Mucosa of descending colon (tissue), 3 donors: ENCODE data around the gene RCE1. TPM values are rescaled to one million over a fixed set of nuclear protein-coding genes. Genes with fewer than 3 reads are reported as not detected.

Source experiments
- ATAC-seq: fragments of 200-7000 bp; cut with Tn5 transposase; one replicate; pipeline ENCODE4 v1.9.1; 2020; ENCODE audit warnings: mild to moderate bottlenecking, moderate library complexity
- DNase-seq, 3 donors: peaks; one replicate each; pipeline ENCODE4 v3.0.0-alpha.2; 2020
- H3K36me3 ChIP-seq: fragments of 200-600 bp; one replicate; pipeline ENCODE4 v1.8.0; 2021; ENCODE audit warnings: low read depth, mild to moderate bottlenecking
- H3K4me1 ChIP-seq: fragments of 200-600 bp; one replicate; pipeline ENCODE4 v1.8.0; 2021; ENCODE audit warnings: low read depth, mild to moderate bottlenecking
- H3K4me3 ChIP-seq: fragments of 200-600 bp; one replicate; pipeline ENCODE4 v1.8.0; 2021; ENCODE audit warnings: mild to moderate bottlenecking
- H3K9me3 ChIP-seq: fragments of 200-600 bp; one replicate; pipeline ENCODE4 v1.8.0; 2021; ENCODE audit warnings: mild to moderate bottlenecking
- intact Hi-C, 2 donors: fragments of 100-400 bp; cut with DNase I in 1 of 2; cut with micrococcal nuclease in 1 of 2; formaldehyde crosslinking; loops; one replicate each; pipeline versions ENCODE4 v1.11.0 to v1.11.1; 2022; cut with DNase I, micrococcal nuclease
- total RNA-seq, 3 donors: library from RNA; stranded (reverse); fragmentation: NEBNext Ultra II Directional in 2 of 3; extraction: Animal tissue kit (Norgen Biotek cat#: 25700) in 2 of 3; gene quantifications; one replicate each; pipeline versions ENCODE4 v1.2.1 to v1.2.4, GENCODE V29; 2021 to 2023
- TF ChIP-seq, protein P1 (sequence below): fragments of 200-600 bp; IDR thresholded peaks from one replicate; pipeline ENCODE4 v1.8.0; 2022; ENCODE audit warnings: antibody characterized with exemption, mild to moderate bottlenecking
- donor health status: DM: no; HTN: no; CAD: no; lungs with moderate emphysema.
- donor health status: DM: no; HTN: no; CAD: no.
- donor health status: DM: no; HTN: yes; CAD: no.

Gene RCE1
- total RNA-seq, 3 donors from 2014 or later = 24.9 to 27.2 (median 27.2) TPM

DNA sequence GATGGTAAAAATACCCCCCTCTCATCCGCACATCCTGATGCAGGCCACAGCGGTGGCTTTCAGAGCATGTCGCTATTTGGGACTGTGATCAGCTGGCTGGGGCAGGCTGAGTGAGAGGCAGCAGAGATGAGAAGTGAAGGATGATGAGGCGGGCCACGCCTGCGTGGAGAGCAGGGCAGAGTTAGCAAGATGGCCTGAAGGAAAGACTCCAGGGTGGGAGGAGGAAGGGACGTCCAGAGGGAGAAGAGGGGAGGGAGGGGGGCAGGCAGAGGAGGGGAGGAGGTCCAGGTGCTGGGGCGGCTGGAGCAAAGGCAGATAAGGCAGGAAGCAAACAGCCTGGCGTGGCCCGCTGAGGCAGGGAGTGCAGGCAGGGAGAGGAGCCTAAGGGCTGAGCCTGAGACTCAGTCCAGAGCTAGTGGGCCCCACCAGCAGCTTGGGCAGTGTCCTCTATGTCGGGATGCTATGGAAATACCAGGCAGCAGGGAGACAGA is 42.8 kb downstream of the RCE1 start:
- TF ChIP-seq, protein P1, sequence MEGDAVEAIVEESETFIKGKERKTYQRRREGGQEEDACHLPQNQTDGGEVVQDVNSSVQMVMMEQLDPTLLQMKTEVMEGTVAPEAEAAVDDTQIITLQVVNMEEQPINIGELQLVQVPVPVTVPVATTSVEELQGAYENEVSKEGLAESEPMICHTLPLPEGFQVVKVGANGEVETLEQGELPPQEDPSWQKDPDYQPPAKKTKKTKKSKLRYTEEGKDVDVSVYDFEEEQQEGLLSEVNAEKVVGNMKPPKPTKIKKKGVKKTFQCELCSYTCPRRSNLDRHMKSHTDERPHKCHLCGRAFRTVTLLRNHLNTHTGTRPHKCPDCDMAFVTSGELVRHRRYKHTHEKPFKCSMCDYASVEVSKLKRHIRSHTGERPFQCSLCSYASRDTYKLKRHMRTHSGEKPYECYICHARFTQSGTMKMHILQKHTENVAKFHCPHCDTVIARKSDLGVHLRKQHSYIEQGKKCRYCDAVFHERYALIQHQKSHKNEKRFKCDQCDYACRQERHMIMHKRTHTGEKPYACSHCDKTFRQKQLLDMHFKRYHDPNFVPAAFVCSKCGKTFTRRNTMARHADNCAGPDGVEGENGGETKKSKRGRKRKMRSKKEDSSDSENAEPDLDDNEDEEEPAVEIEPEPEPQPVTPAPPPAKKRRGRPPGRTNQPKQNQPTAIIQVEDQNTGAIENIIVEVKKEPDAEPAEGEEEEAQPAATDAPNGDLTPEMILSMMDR = no peak
- intact Hi-C loops = no loop called here
- H3K4me1 ChIP-seq = peaks cover 4% of the 10 kb centered on the region
- H3K9me3 ChIP-seq = no peaks in the 10 kb centered on the region
- DNase-seq = peak in 1 of 3 donors; percentile 29
- H3K36me3 ChIP-seq = no peaks in the 10 kb centered on the region
- no peak for ATAC-seq
- no peak overlapping the region for H3K4me3 ChIP-seq

DNA sequence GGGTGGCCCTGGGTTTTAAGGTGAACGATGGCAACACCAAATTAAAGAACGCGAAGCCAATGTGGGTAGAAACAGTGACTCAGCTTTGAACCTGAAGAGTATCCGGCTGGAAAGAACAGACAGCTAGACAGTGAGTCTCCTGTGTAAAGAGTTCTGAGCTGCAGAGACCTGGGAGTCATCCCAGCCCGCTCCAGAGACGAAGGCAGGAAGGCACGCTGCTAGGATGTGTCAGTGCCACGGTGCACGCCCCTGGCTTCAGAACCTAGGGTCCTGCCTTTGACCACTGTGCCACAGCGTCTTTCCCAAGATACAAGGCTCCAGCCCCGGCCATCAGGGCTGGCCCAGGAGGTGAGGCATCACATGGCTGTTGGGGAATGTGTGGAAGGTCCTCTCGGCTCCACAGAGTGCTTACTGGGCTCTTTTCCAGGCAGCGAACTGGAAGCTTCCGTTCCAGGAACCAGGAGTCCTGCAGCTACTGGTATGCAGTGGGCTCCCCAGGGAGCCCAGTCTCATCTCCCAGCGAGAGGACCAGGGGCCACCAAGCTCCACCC is 43.5 kb downstream of the RCE1 start:
- TF ChIP-seq, protein P1 = no peak
- DNase-seq (peak in 1 of 3 donors; percentile 16), ATAC-seq (no peak)
- intact Hi-C loops = no loop called here
- no peaks in the 10 kb centered on the region for H3K36me3 ChIP-seq
- no peak overlapping the region for H3K4me3 ChIP-seq
- H3K9me3 ChIP-seq = no peaks in the 10 kb centered on the region
- peaks cover 4% of the 10 kb centered on the region for H3K4me1 ChIP-seq

DNA sequence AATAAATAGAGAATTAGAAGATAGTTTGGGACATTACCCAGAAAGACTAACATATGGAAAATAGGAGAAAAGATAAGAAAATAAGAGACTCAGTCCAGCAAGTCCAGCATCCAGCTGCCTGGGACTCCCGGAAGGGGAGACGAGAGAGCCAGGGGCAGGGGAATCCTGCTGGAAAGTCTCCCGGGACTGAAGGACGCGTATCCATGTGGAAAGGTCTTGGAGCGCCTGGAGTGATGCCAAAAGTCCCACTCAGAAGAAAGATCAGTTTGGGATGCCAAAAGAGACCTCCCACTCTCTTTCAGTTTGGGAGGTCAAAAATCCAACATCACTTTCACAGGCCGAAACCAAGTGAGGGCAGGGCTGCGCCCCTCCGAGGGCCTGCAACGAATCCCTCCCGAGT is 44.3 kb downstream of the RCE1 start:
- no peak overlapping the region for H3K4me3 ChIP-seq
- TF ChIP-seq, protein P1 = no peak
- H3K9me3 ChIP-seq = no peaks in the 10 kb centered on the region
- ATAC-seq = no peak
- DNase-seq = peak in 1 of 3 donors; percentile 12
- H3K4me1 ChIP-seq = peaks cover 4% of the 10 kb centered on the region
- no peaks in the 10 kb centered on the region for H3K36me3 ChIP-seq
- intact Hi-C loops = no loop called here

DNA sequence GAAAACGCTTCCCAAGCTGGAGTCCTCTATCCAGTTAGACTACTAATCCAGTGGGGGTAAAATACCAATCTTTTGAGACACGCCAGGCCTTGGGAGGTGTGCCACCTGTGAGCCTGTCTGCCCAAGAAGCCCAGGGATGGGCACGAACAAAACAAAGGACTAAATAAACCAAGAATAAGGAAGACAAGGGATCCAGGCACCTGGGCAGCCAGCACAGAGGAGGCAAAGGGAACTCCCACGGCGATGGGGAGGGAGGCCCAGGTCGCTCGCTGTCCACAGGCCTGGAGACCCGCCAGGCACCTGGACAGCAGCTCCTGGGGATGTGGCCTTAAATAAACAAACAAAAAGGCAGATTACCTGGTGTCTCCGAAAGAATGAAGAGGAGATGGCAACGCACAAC is 45.0 kb downstream of the RCE1 start:
- TF ChIP-seq, protein P1 = no peak
- intact Hi-C loops = no loop called here
- ATAC-seq (no peak), DNase-seq (peak in 1 of 3 donors; percentile 17)
- no peak overlapping the region for H3K4me3 ChIP-seq
- H3K9me3 ChIP-seq = no peaks in the 10 kb centered on the region
- no peaks in the 10 kb centered on the region for H3K36me3 ChIP-seq
- H3K4me1 ChIP-seq = no peaks in the 10 kb centered on the region

DNA sequence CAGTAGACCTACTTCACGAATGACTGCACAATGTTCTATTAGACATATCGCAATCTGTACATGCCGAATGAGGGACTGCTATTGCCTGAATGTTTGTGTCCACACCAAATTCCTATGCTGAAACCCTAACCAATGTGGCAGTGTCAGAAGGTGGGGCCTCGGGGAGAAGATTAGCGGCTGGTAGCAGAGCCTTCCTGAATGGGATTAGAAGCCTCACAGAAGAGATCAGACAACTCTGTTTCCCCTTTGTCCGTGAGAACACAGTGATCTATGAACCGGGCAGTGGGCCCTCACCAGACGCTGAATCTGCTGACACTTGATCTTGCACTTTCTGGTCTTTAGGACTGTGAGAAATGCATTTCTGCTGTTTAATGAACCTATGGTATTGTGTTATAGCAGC is 46.7 kb downstream of the RCE1 start:
- Histone ChIP-seq H3K4me1 (no peaks in the 10 kb centered on the region), H3K9me3 (no peaks in the 10 kb centered on the region), H3K4me3 (no peak overlapping the region), H3K36me3 (no peaks in the 10 kb centered on the region)
- TF ChIP-seq, protein P1 = no peak
- ATAC-seq (no peak), DNase-seq (no peak)
- intact Hi-C loops = no loop called here
